Measurements from ENCODE around the gene PERCC1.
"Not testable (repeated sequence)": the region's sequence is repeated elsewhere in the genome, so short reads cannot be mapped to it uniquely, and the experiment has no call there.

Gene PERCC1

DNA sequence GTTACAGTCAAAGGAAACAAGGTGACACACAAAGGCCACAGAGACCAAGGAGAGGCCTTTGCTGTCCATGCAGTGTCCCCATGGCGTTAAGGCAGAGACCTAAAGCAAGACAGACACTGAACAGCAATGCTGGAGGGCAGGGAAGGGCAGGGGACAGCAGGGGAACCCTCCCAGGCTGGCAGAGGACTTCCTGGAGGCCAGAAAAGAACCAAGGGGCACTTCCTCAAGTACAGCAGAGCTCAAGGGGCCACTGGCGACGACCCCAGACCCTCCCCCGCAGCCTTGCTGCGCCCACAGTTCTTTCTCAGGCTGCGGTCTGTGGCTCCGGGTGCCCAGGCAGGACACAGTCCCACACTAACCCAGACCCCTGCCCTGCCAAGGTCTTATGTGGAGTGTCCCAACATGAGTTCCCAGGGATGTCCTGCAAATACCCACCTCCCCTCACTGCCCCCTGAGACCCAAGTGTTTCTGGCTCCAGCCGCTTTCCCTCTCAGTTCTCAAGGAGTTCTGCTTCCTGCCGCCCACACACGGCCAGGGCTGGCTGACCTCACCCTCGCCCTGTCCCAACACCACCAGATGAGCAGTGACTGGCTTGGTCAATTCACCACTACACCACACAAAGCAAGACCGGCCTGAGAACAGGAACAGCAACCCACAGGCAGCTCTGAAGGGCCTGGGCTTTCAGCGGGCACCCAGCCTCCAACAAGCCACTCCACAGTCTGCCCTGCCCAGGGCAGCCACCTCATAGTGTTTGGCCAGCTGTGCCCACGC, 39.8 kb downstream of the PERCC1 start:
- DNase-seq: no peak

DNA sequence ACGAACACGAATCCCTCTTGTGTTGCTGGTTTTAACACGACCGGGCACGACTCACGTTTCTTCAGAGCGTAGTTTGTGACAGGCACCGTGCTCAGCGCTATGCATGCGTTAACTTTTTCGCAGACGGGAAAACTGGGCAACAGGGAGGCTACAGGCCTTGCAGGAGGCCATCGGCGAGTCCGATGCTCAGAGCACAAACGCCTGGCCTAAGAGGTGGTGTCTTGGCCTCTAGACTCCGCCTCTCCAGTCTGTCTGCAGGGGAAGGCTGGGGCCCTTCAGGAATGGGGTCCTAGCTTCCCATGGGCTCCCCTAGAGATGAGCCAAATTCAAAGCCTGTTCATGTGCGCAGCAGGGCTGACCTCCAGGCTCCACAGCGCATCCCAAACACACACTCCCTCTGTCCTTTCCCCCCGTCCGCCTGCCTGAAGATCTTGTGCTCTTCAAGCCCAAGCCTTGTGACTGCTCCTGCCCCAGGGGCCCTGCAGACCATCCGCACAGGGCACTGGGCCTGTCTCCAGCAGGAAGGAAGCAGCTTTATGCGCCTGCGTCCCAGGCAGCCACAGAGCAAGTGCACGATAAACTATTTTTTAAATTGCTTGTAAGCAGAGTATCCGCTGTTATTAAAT, 40.8 kb downstream of the PERCC1 start:
- no peak for DNase-seq

GRCh38 chr16:1472974-1473373, 42.1 kb downstream of the PERCC1 start:
- no peak for DNase-seq

DNA sequence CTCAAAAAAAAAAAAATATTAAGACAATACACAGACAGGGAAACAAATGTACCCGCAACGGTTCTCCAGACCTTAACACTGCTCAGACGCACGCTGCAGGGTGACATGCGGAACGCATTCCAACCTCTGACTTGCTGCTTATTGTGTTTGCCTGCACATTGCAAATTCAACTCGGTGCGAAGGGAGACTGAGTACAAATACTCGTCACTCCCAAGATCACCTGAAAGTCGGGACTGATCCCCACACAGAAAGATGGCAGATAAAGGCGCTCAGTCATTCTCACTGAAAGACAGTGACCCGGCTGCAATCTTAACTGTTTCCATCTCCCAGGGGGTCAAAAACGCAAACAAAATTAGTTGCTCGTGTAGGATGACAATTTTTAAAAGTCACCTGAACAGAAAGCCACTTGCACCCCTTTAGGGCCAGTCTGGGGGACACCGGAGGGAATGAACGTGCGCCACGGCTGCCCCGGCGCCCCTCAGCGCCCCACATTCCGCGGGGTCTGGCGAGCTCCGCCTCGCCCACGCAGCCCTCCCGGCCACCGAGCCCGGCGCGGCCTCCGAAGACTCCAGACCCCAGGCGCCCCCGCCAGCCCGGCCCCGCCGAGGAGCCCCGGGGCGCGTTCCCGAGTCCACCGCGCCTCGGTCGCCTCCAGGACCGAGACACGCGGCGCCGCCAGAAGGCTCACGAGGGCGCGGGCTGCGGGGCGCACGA, 43.4 kb downstream of the PERCC1 start:
- no peak for DNase-seq

GRCh38 chr16:1474796-1475551, 44.1 kb downstream of the PERCC1 start, which contains the start of gene CLCN7:
CLCN7 (minus strand) TSS chr16:1475028; CDS start chr16:1474974, 54 bp downstream.
- DNase-seq: peak; percentile 18

GRCh38 chr16:1475552-1476114, 44.8 kb downstream of the PERCC1 start:
- no peak for DNase-seq

DNA sequence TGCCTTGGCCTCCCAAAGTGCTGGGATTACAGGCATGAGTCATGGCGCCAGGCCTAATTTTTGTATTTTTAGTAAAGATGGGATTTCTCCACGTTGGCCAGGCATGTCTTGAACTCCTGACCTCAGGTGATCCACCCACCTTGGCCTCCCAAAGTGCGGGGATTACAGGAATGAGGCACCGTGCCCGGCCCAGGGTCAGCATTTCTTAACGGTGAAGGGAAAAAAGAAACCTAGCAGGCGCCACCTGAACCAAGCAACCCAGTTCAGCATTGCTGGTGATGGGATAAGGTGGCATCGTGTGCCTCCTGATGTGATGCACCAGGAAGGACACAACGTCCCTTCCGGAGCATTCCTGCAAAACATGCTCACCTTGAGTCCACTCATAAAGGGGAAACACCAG, 46.2 kb downstream of the PERCC1 start:
- DNase-seq: no peak

DNA sequence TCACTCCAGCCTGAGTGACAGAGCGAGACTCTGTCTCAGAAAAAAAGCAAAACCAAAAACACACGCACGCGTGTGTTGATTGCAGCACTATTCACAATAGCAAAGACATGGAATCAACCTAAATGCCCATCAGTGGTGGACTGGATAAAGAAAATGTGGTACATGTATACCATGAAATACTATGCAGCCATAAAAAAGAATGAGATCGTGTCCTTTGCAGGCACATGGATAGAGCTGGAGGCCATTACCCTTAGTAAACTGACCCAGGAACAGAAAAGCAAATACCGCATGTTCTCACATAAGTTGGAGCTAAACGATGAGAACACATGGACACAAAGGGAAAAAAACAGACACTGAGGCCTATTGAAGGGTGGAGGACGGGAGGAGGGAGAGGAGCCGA, 48.1 kb downstream of the PERCC1 start:
- not testable (repeated sequence) for DNase-seq

GRCh38 chr16:1481906-1482835, 51.3 kb downstream of the PERCC1 start:
- no peak for DNase-seq

Data from NCI-H2081 treated with DMSO at 0.1 percent for 48 hours (cell line).